AG04449 (cell line): ENCODE results near the gene ZC2HC1C.

Experiments used
- CTCF ChIA-PET: fragments of 350-600 bp; formaldehyde crosslinking; extraction: SDS; loops from one replicate; lab custom pipeline; 2021; ENCODE audit warnings: antibody characterized with exemption; lab: Yijun Ruan, JAX
- POLR2A ChIA-PET: fragments of 400-600, 350-600 bp; formaldehyde crosslinking; extraction: SDS; loops from one replicate; lab custom pipeline; 2020; ENCODE audit warnings: antibody characterized with exemption, inconsistent platforms; lab: Yijun Ruan, JAX
- DNase-seq: peaks from one replicate; pipeline ENCODE4 v3.0.0-alpha.2; 2010; ENCODE audit warnings: low read depth, low spot score
- H3K4me3 ChIP-seq: 2 replicates; pipeline ENCODE4 v1.5.1; 2011; ENCODE audit warnings: low read depth, mild to moderate bottlenecking, control low read depth, low read length
- TF ChIP-seq, protein P1 (sequence below): IDR thresholded peaks from one replicate; pipeline ENCODE4 v1.5.1; 2011; ENCODE audit warnings: mild to moderate bottlenecking, moderate library complexity, low read length, control low read depth, inconsistent platforms; ENCODE audit not compliant: insufficient read depth; ENCODE audit errors: missing control alignments

The ZC2HC1C gene

GRCh38 chr14:75049136-75049535 is 20.3 kb upstream of the ZC2HC1C start:
- TF ChIP-seq, protein P1, sequence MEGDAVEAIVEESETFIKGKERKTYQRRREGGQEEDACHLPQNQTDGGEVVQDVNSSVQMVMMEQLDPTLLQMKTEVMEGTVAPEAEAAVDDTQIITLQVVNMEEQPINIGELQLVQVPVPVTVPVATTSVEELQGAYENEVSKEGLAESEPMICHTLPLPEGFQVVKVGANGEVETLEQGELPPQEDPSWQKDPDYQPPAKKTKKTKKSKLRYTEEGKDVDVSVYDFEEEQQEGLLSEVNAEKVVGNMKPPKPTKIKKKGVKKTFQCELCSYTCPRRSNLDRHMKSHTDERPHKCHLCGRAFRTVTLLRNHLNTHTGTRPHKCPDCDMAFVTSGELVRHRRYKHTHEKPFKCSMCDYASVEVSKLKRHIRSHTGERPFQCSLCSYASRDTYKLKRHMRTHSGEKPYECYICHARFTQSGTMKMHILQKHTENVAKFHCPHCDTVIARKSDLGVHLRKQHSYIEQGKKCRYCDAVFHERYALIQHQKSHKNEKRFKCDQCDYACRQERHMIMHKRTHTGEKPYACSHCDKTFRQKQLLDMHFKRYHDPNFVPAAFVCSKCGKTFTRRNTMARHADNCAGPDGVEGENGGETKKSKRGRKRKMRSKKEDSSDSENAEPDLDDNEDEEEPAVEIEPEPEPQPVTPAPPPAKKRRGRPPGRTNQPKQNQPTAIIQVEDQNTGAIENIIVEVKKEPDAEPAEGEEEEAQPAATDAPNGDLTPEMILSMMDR, result no peak
- no peak overlapping the region for H3K4me3 ChIP-seq
- ChIA-PET CTCF (interaction anchor here (1.1 to 1.9 kb wide), 5 partner anchors 13 to 144 kb away, joined by 3 to 9 read pairs (median 3); no protein-coding TSS in a partner anchor), POLR2A (interaction anchor here (0.7 kb wide), 1 partner anchor 24 kb away, joined by 3 read pairs; no protein-coding TSS in a partner anchor)
- no peak for DNase-seq

DNA sequence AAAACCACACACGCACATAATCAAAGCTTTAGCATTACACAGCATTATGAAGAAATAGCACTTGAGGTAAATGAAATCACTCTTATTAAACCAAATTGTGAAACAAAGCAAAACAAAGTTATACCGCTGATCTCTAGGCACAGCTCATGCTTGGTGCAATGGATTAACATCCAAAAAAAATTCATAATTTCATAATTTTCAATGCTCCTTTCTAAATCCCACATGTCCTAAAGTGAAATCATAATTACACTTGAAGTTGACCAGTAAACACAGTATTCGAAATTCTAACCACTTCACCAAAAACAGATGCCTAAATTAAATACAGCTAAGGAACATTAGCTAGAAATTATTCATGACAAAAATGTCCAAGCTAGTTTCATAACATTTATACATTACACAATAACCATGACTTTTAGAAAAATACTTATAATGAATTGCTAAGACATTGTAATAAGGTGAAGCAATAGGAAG is 19.7 kb upstream of the ZC2HC1C start:
- POLR2A ChIA-PET, result no interaction called here
- H3K4me3 ChIP-seq, result no peak overlapping the region
- TF ChIP-seq, protein P1, result no peak
- DNase-seq, result no peak
- CTCF ChIA-PET, result interaction anchor here (0.9 to 1.9 kb wide), 6 partner anchors 12 to 139 kb away, joined by 3 to 9 read pairs (median 3); no protein-coding TSS in a partner anchor

- no peak for DNase-seq
- peak within 1 kb of the TSS; percentile 60 for H3K4me3 ChIP-seq
- POLR2A ChIA-PET, result no interaction called here
- TF ChIP-seq, protein P1, result no peak
- CTCF ChIA-PET, result interaction anchor here (0.6 to 1.2 kb wide), 6 partner anchors 12 to 603 kb away, joined by 3 to 5 read pairs (median 4); partner anchors contain the start of gene ACYP1
Measured at GRCh38 chr14:75050852-75051555, 18.4 kb upstream of the ZC2HC1C start, which contains the start of gene MLH3. Gene MLH3 (minus strand): TSS chr14:75051467. CDS start chr14:75049655, 1,812 bp downstream.

DNA sequence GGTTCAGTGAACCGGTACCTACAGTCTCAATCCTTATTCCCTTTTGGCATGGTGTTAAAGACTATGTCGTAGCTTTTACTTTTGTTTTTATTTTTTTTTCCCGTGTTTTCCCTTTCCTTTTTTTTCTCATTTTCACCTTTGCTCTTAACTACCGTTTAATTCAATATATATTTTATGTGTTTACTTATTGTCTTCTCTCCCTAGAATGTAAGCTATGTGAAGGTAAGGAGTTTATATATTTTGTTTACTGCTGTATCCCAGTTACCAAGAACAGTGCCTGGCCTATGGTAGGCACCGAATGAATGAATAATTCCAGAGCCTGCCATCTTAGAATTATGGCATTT is 17.9 kb upstream of the ZC2HC1C start:
- ChIA-PET CTCF (interaction anchor here (0.7 to 1.2 kb wide), 4 partner anchors 11 to 602 kb away, joined by 3 to 5 read pairs (median 4); partner anchors contain the start of gene ACYP1), POLR2A (no interaction called here)
- TF ChIP-seq, protein P1, result no peak
- H3K4me3 ChIP-seq, result peak overlapping the region; percentile 60
- no peak for DNase-seq

DNA sequence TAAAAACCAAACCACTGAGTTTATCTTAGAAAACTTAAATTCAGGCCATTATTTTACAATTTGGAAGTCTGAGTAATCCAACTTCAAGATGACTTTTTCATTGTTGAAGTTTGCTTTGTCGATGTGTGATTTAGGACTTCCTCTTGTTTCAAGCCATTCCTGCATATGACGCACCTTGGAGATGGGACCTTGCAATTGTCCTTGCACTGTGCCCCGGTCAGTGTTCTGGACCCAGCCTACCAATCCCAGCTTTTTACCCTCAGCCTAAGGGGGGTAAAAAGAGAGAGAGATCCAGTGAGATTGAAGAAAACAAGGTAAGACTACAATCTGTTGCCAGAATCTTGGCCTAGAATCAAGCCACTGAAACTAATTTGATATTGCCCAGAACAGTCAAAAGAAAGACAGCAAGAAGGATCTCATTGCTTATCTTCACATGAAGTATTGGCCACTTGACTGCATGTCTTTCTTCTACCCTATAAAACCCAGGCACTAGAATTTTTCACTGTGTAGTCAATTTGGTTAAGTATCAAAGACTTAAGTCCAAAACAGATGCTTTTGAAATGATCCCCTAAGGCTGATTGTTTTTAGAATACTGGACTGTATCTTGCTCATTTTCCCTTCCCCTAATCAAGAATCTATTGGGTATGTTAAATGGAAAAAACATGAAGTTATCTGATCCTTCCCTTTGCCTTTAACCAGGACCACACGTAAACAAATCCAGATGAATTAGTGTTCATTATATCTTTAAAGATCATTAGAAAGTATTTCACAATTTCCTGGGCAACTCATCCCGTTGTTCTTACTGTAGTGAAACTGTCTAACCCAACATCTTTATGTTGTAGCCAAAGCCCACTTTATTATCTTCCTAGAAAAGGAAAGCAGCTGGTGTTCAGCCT is 15.8 kb upstream of the ZC2HC1C start:
- TF ChIP-seq, protein P1, result no peak
- DNase-seq, result no peak
- CTCF ChIA-PET, result interaction anchor here (0.7 to 1.1 kb wide), 2 partner anchors 10 to 12 kb away, joined by 3 to 4 read pairs; partner anchors contain the start of gene ACYP1
- H3K4me3 ChIP-seq, result no peak overlapping the region
- POLR2A ChIA-PET, result interaction anchor here (0.9 kb wide), 1 partner anchor 10 kb away, joined by 3 read pairs; the partner anchor contains the start of gene ACYP1
